Measurements from ENCODE around the gene MMEL1.
A peak's percentile ranks its signal among the peaks of the same experiment; 100 is the strongest.

The MMEL1 gene

DNA sequence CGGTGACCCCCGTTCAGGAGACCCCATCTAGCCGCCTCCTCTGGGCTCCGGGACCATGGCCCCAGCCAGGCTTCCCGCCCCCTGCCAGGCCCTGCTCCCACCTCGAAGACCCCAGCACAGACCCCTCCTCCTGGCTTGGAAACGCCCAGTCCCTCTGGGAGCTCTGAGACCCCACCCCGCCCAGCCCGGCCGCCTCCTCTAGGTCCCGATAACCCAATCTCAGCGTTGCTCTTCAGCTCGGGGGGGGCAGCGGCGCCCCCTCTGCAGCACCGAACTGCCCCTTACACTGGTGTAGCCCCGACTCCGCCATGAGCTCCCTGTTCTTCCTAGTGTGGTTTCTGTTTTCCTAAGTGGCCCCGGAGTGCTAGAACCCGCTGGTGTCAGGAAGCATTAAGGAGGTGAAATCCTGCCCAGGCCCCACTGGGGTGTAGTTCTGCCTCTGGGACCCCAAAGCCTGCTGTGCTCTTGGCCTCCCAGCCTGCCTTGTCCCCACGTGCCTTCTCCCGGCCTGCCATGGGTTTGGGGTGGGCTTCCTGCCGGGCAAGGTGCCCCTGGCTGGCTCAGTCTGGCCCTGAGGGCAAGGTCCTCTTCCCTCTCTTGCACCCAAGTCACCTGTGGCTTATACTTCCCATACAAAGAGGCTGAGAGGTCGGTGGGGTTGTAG lies 10.7 kb upstream of the MMEL1 start:
- DNase-seq = no peak
- TF ChIP-seq, protein P1, sequence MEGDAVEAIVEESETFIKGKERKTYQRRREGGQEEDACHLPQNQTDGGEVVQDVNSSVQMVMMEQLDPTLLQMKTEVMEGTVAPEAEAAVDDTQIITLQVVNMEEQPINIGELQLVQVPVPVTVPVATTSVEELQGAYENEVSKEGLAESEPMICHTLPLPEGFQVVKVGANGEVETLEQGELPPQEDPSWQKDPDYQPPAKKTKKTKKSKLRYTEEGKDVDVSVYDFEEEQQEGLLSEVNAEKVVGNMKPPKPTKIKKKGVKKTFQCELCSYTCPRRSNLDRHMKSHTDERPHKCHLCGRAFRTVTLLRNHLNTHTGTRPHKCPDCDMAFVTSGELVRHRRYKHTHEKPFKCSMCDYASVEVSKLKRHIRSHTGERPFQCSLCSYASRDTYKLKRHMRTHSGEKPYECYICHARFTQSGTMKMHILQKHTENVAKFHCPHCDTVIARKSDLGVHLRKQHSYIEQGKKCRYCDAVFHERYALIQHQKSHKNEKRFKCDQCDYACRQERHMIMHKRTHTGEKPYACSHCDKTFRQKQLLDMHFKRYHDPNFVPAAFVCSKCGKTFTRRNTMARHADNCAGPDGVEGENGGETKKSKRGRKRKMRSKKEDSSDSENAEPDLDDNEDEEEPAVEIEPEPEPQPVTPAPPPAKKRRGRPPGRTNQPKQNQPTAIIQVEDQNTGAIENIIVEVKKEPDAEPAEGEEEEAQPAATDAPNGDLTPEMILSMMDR (IDR thresholded peaks at IDR 0.05) = no peak
- H3K9me3 Mint-ChIP-seq = peaks cover 29% of the 10 kb centered on the region
- H3K36me3 Mint-ChIP-seq (ENCODE audit: low read depth) = peaks cover 5% of the 10 kb centered on the region
- peak overlapping the region; percentile 83 for H3K4me3 Mint-ChIP-seq
- no peak overlapping the region for H3K27ac Mint-ChIP-seq
- H3K4me1 Mint-ChIP-seq = peaks cover 5% of the 10 kb centered on the region
- H3K27me3 Mint-ChIP-seq (ENCODE audit: low read depth, poor library complexity) = peaks cover 10% of the 10 kb centered on the region

DNA sequence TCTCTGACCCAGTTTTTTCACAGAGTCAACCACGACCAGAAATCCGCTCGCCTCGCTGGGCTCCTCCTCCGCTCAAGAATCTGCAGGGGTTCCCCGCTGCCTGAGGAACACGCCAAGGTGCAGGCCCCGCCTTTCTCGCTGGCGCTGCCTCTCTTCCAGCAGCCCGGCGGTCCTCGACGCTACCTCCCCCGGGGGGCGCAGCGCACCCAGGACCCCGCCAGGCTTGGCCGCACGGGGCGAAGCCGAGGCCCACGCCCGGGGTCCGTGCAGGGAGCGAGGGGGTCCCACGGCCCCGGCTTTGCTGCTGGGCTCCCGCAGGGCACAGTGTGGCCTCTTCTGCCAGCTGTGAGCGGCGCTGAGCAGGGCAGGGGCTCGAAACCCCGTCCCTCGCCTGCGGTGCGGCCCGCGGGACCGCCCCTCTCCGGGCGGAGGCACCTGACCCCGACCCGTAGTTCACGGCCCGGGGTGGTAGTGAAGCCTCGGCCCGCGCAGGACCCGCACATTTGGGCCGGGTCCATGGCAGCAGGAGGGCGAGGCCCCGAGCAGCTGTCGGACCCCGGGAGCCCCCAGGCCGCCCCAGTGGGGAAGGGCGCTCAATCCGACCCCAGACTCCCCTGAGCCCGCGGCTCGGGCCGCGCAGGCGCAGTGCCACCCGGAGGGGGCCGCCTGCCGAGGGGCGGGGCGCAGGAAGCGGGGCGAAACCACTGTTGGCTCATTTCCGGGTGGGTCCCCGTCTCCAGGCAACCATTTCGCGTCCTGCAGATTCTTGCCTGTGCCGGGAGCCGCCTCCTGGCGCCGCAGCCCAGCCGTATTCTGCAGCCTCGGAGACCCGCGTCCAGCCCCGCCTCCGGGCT lies 10.0 kb upstream of the MMEL1 start:
- Mint-ChIP-seq H3K27me3 (ENCODE audit: low read depth, poor library complexity) (peaks cover 16% of the 10 kb centered on the region), H3K4me3 (peak overlapping the region; percentile 89), H3K27ac (no peak overlapping the region), H3K36me3 (ENCODE audit: low read depth) (peaks cover 2% of the 10 kb centered on the region), H3K4me1 (peaks cover 5% of the 10 kb centered on the region), H3K9me3 (peaks cover 22% of the 10 kb centered on the region)
- TF ChIP-seq, protein P1 (IDR thresholded peaks at IDR 0.05) = no peak
- DNase-seq = peak; percentile 96

DNA sequence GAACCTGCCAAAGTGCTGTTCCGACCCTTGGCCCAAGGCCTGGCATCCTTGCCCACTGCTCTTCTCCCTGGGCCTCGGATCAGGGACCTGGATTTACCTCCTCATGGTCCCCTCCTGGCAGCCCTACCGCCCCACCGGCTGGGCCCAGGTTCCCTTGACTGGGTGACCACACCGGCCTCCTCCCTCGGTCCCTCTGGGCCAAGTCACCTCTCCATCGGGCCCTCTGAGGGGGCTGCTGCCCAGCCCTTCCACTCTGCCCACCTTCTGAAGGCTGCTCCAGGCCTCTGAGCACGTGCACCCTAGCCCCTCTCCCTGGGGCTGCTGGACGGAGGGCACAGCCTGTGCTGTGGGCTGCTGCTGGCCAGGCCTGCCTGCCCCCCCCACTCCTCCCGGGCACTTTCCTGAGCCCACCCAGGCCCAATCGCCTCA lies 9.3 kb upstream of the MMEL1 start:
- Mint-ChIP-seq H3K27ac (no peak overlapping the region), H3K4me1 (peaks cover 5% of the 10 kb centered on the region), H3K4me3 (peak overlapping the region; percentile 89), H3K36me3 (ENCODE audit: low read depth) (no peaks in the 10 kb centered on the region), H3K9me3 (peaks cover 17% of the 10 kb centered on the region), H3K27me3 (ENCODE audit: low read depth, poor library complexity) (peaks cover 17% of the 10 kb centered on the region)
- no peak for DNase-seq
- TF ChIP-seq, protein P1 (IDR thresholded peaks at IDR 0.05) = no peak

DNA sequence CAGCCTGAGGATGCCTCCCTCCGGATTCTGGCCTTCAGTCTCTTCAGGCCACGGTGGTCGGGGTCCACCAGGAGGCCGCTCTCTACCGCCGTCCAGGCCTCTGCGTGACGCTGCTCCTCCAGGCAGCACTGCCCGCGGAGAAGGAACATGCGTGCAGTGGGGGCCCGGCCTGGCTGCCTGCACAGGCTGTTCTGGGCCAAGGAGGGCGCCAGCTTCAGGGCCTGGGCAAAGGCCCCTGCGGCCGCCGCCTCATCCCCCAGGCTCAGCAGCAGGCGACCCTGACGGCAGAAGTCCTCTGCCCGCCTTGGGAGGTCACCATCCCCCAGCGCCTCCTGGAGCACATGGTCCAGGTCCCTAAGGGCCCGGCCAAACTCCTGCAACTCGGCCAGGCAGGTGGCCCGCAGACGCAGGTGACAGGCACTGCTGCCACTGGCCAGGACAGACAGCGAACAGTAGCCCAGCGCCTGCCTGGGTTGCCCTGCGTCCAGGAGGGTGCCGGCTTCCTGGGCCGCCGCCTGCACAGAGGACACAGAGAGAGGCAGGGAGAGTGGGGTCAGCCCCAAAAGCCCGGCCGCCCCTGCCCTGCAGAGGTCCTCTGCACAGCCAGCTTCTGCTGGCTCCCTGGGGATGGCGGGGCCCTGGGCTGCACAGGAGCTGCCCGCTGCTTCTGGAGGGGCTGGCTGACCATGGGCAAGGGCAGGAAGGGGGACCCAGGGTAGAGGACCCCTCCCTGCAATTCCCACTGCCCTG lies 8.7 kb upstream of the MMEL1 start:
- DNase-seq = no peak
- Mint-ChIP-seq H3K36me3 (ENCODE audit: low read depth) (no peaks in the 10 kb centered on the region), H3K27me3 (ENCODE audit: low read depth, poor library complexity) (peaks cover 18% of the 10 kb centered on the region), H3K9me3 (peaks cover 17% of the 10 kb centered on the region), H3K27ac (no peak overlapping the region), H3K4me3 (peak overlapping the region; percentile 89), H3K4me1 (peaks cover 5% of the 10 kb centered on the region)
- TF ChIP-seq, protein P1 (IDR thresholded peaks at IDR 0.05) = no peak

DNA sequence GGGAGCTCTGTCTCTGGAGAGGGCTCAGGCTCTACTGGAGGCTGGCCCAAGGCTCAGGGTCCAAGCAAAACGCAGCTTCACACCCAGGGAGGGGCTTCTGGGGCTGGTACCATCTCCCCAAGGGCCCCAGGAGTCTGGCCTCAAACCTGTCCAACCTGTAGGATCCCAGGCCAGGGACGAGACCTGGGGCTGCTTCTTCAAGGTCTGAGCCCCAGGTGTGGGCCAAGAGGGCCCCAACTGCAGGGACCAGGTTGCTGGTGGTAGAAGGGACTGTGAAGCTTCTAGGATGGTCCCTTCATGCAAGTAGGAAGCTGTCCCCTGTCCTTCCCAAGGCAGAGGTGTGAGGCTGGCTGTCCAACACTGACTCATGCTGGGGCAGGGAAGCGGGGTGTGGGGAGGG lies 7.8 kb upstream of the MMEL1 start:
- no peak overlapping the region for H3K27ac Mint-ChIP-seq

More for the DNA sequence above, 7.8 kb upstream of the MMEL1 start:
- TF ChIP-seq, protein P1 (IDR thresholded peaks at IDR 0.05) = no peak
- H3K9me3 Mint-ChIP-seq = peaks cover 16% of the 10 kb centered on the region
- H3K4me1 Mint-ChIP-seq = peaks cover 5% of the 10 kb centered on the region
- no peaks in the 10 kb centered on the region for H3K36me3 Mint-ChIP-seq (ENCODE audit: low read depth)
- peaks cover 22% of the 10 kb centered on the region for H3K27me3 Mint-ChIP-seq (ENCODE audit: low read depth, poor library complexity)
- no peak for DNase-seq
- H3K4me3 Mint-ChIP-seq = no peak overlapping the region

All from nephron progenitor cell (in vitro differentiated cells).